ENCODE data around the gene PP2D1. TPM values are rescaled to one million over a fixed set of nuclear protein-coding genes. Genes with fewer than 3 reads are reported as not detected.

PP2D1 gene
- total RNA-seq, 1 experiment from 2014 or later: not detected

- intact Hi-C loops (cut with micrococcal nuclease; ENCODE audit: unreplicated experiment): no loop called here
- TF ChIP-seq CTCF (IDR thresholded peaks at IDR 0.05; ENCODE audit: unreplicated experiment): no peak
- CTCF ChIA-PET: no interaction called here
- no peak overlapping the region for H3K4me3 Mint-ChIP-seq (ENCODE audit: low read depth, unreplicated experiment)
- no peaks in the 10 kb centered on the region for H3K9me3 Mint-ChIP-seq (ENCODE audit: low read depth, unreplicated experiment)
- H3K36me3 Mint-ChIP-seq (ENCODE audit: insufficient read depth, unreplicated experiment): no peaks in the 10 kb centered on the region
- H3K27ac Mint-ChIP-seq (ENCODE audit: unreplicated experiment): no peak overlapping the region
- no peak for DNase-seq
- no TSS peak for BruUV-seq (replicated peaks)
- no peaks in the 10 kb centered on the region for H3K27me3 Mint-ChIP-seq (ENCODE audit: unreplicated experiment)
- no peaks in the 10 kb centered on the region for H3K4me1 Mint-ChIP-seq (ENCODE audit: low read depth, unreplicated experiment)
Measured at GRCh38 chr3:20052851-20053250, 40.8 kb upstream of the PP2D1 start.

GRCh38 chr3:20051123-20051806, 39.2 kb upstream of the PP2D1 start:
- H3K9me3 Mint-ChIP-seq (ENCODE audit: low read depth, unreplicated experiment): no peaks in the 10 kb centered on the region
- no peaks in the 10 kb centered on the region for H3K27me3 Mint-ChIP-seq (ENCODE audit: unreplicated experiment)
- no peak overlapping the region for H3K4me3 Mint-ChIP-seq (ENCODE audit: low read depth, unreplicated experiment)
- no peak for TF ChIP-seq CTCF (IDR thresholded peaks at IDR 0.05; ENCODE audit: unreplicated experiment)
- CTCF ChIA-PET: interaction anchor here (0.6 kb wide), 1 partner anchor 91 kb away, joined by 5 read pairs; no protein-coding TSS in a partner anchor
- H3K27ac Mint-ChIP-seq (ENCODE audit: unreplicated experiment): no peak overlapping the region
- H3K36me3 Mint-ChIP-seq (ENCODE audit: insufficient read depth, unreplicated experiment): no peaks in the 10 kb centered on the region
- DNase-seq: no peak
- no TSS peak for BruUV-seq (replicated peaks)
- intact Hi-C loops (cut with micrococcal nuclease; ENCODE audit: unreplicated experiment): no loop called here
- H3K4me1 Mint-ChIP-seq (ENCODE audit: low read depth, unreplicated experiment): no peaks in the 10 kb centered on the region

- intact Hi-C loops (cut with micrococcal nuclease; ENCODE audit: unreplicated experiment): no loop called here
- Mint-ChIP-seq H3K9me3 (ENCODE audit: low read depth, unreplicated experiment) (no peaks in the 10 kb centered on the region), H3K4me3 (ENCODE audit: low read depth, unreplicated experiment) (no peak overlapping the region), H3K36me3 (ENCODE audit: insufficient read depth, unreplicated experiment) (no peaks in the 10 kb centered on the region), H3K4me1 (ENCODE audit: low read depth, unreplicated experiment) (peaks cover 14% of the 10 kb centered on the region), H3K27ac (ENCODE audit: unreplicated experiment) (no peak overlapping the region), H3K27me3 (ENCODE audit: unreplicated experiment) (no peaks in the 10 kb centered on the region)
- no peak for DNase-seq
- TF ChIP-seq CTCF (IDR thresholded peaks at IDR 0.05; ENCODE audit: unreplicated experiment): no peak
- CTCF ChIA-PET: no interaction called here
- no TSS peak for BruUV-seq (replicated peaks)
Measured at GRCh38 chr3:20047976-20048883, 36.2 kb upstream of the PP2D1 start.

GRCh38 chr3:20047341-20047779, 35.3 kb upstream of the PP2D1 start:
- no peak for TF ChIP-seq CTCF (IDR thresholded peaks at IDR 0.05; ENCODE audit: unreplicated experiment)
- Mint-ChIP-seq H3K9me3 (ENCODE audit: low read depth, unreplicated experiment) (no peaks in the 10 kb centered on the region), H3K27ac (ENCODE audit: unreplicated experiment) (no peak overlapping the region), H3K36me3 (ENCODE audit: insufficient read depth, unreplicated experiment) (no peaks in the 10 kb centered on the region), H3K4me1 (ENCODE audit: low read depth, unreplicated experiment) (peaks cover 20% of the 10 kb centered on the region), H3K4me3 (ENCODE audit: low read depth, unreplicated experiment) (no peak overlapping the region), H3K27me3 (ENCODE audit: unreplicated experiment) (no peaks in the 10 kb centered on the region)
- no TSS peak for BruUV-seq (replicated peaks)
- CTCF ChIA-PET: no interaction called here
- intact Hi-C loops (cut with micrococcal nuclease; ENCODE audit: unreplicated experiment): no loop called here
- DNase-seq: no peak

All from Calu3 (cell line).